T follicular helper cell (primary cell): ENCODE data around the gene CYYR1.

Experiments
- DNase-seq: peaks from one replicate; pipeline ENCODE4 v3.0.0-alpha.2; 2020; ENCODE audit warnings: low read depth

CYYR1 gene

DNA sequence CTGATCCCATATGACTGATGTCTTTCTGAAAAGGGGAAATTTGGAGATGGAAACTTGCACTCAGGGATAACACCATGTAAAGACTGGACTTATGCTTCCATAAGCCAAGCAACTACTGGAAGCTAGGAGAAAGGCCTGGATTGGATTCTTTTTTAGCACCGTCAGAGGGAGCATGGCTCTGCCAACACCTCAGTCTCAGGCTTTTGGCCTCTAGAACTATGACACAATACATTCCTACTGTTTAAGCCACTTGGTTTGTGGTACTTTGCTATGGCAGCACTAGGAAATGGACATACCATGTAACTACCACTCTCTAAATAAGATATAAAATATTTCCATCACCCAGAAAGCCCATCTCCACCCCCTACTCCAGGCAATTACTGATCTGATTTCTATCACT, 139.7 kb downstream of the CYYR1 start:
- DNase-seq, result no peak

DNA sequence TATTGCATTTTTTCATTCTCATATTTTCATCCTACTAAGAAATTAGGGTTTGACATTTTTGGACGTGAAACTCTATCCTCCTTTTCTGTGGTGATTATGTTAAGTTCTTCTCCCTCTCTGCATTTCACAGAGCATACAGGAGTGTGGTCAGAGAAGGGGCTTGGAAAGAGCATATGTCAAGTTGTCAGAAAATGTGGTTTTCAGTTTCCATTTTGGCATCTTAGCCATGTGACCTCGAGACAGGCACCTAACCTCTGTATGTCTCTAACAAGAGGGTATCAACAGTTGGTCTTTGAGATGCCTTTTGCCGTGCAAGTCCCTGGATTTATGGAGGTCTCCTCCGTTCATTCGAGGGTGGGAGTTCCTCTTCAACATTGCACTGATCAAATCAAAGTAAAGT, 140.7 kb downstream of the CYYR1 start:
- no peak for DNase-seq

DNA sequence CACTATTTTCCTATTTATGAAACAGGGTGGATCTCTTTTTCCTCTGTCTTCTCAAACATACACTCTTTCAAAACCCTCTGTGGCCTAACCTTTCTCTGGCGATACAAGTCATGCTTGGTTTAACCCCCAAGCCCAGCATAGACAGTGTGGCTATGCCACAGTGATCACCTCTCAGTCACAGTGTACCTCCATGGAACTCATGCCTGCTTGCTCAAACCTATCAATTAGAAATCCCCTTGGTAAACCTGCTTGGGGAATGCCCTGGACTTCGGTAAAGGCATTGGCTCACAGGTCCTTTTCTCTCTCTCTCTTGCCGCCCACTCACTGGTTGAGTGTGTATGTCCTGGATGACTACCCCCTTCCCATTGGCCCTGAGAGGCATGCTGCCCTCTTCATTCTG, 147.5 kb downstream of the CYYR1 start:
- no peak for DNase-seq

DNA sequence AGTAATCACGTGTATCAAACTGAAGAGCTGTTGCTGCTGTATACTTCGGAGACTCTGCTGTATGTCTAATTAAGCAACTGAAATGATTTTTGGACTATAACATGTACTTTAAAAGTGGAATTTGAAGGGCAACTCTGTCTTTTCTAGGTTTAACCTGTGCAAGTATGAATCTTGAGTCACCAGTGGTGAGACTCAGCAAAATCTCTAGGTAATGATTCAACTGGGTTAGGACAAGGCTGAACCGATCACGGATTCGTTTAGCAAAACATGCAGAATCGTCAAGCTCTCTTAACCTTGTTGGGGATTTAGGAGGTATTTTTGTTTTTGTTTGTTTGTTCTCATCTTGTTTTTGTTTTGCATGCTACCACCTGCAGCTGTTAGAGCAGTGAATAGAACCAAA, 149.6 kb downstream of the CYYR1 start:
- DNase-seq, result no peak

DNA sequence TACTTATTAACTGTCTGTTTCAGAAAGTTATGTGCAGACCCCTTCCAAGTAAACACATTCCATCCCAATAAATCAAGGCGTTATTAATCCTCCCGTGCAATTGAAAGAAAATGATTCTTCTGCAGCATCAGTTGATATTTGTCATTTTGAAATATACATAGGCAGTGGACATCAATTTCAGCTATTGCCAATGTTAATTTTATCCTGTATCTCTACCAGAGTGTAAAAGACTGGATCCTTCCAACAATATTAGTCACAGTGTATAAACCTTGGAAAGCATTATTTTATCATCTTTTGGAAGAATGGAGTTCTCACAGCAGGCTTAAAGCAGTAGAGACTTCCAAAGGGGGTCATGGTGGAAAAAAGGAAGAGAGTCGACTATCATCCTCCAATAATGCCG, 150.4 kb downstream of the CYYR1 start:
- DNase-seq, result no peak

DNA sequence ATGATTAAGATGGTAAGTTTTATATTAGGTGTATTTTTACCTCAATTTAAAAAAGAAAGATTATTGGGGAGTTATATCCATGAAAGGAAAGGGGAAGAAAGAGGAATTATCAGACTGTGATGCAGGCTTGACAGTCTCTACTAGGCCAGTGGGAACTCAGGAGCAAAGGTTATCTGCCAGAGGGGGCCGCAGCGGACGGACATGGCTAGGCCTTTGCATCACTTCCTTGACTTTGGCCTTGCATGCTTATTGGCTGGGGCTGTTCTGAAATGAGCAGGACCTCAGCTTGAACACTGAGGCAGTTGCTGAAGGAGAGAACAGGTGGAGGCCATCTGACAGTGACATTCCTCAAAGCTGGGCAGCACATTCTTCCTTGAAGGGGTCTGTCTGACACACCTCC, 150.9 kb downstream of the CYYR1 start:
- DNase-seq, result no peak

DNA sequence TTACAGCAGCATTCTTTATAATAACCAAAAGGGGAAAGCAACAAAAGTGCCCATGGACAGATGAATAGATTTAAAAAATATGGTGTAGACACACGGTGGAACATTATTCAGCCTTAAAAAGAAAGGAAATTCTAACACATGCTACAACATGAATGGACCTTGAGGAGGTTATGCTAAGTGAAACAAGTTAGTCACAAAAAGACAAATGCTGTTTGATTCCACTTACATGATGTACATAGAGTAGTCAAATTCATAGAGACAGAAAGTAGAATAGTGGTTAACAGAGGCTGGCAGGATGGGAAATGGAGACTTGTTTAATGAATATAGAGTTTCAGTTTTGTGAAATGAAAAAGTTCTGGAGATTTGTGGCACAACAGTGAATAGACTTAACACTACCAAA, 151.4 kb downstream of the CYYR1 start:
- DNase-seq, result no peak
